Measurements from ENCODE around the gene MSRB1. TPM values are rescaled to one million over a fixed set of nuclear protein-coding genes. Genes with fewer than 3 reads are reported as not detected.

The MSRB1 gene
- total RNA-seq, 1 experiment from 2014 or later, result 20.3 TPM

DNA sequence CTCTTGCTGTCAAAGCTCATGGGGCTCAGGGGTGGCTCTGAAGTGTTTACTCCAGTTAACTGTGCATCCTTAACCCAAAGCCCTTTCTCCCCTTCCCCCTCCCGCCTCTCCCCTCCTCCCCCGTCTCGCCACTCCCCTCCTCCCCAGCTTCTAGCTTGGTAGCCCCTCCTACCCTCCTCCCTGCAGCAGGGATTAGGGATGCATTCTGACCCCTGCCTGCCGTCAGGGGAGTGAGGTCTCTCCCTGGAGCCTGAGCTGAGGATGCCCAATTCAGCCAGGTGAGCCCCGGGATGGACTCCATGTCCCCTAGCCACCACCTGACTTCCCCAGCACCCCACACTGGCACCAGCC is 26.4 kb downstream of the MSRB1 start:
- no peak overlapping the region for H3K27ac Mint-ChIP-seq (ENCODE audit: unreplicated experiment)
- peaks cover 6% of the 10 kb centered on the region for H3K36me3 Mint-ChIP-seq (ENCODE audit: insufficient read depth, unreplicated experiment)
- TF ChIP-seq CTCF (IDR thresholded peaks at IDR 0.05; ENCODE audit: unreplicated experiment), result no peak
- no peak for DNase-seq
- BruUV-seq (replicated peaks), result no TSS peak
- H3K4me1 Mint-ChIP-seq (ENCODE audit: low read depth, unreplicated experiment), result peaks cover 29% of the 10 kb centered on the region
- no peak overlapping the region for H3K4me3 Mint-ChIP-seq (ENCODE audit: low read depth, unreplicated experiment)
- CTCF ChIA-PET, result no interaction called here
- peaks cover 72% of the 10 kb centered on the region for H3K27me3 Mint-ChIP-seq (ENCODE audit: unreplicated experiment)
- H3K9me3 Mint-ChIP-seq (ENCODE audit: low read depth, unreplicated experiment), result no peaks in the 10 kb centered on the region
- intact Hi-C loops (cut with micrococcal nuclease; ENCODE audit: unreplicated experiment), result no loop called here

DNA sequence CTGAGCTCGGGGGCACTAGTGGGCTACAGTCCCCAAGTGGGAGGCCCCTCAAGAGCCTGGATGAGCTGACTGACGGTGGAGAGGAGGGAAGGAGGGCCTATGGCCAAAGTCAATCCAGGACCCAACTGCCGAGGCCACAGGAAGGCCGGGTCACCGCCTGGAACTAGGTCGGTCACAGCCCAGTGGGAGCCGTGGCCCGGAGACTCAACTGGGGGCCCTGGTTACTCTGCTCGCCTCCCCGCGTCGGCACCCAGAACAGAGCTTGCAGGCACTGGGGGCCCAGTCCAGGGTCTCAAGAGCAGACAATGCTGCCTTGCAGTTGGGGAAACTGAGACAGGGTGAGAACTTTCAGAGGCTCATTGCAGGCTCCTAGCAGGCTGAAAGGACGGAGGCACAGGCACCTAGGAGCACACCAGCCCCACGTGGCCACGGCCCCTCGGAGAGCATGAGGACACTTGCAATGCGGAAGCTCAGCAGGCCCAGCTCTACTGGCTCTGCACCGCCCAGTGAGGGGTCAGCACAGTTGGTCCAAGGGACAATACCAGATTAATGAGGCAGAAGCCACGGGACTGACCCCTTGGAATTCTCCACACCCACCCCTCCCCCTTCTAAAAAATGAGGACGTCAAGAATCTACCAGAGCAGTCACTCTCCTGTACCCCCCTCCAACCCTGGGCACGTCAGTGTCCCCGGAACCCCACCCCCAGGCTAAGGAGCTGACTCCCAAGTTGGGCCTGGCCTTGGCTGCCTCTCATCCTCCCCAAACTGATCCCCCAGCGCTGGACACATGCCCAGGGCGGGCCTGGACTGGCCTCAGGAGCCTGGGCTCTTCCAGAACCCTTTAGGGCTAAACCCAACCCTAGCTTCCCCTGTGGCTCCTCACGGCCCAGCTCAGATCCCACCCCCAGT is 27.0 kb downstream of the MSRB1 start:
- TF ChIP-seq CTCF (IDR thresholded peaks at IDR 0.05; ENCODE audit: unreplicated experiment), result no peak
- Mint-ChIP-seq H3K9me3 (ENCODE audit: low read depth, unreplicated experiment) (no peaks in the 10 kb centered on the region), H3K27me3 (ENCODE audit: unreplicated experiment) (peaks cover 65% of the 10 kb centered on the region), H3K27ac (ENCODE audit: unreplicated experiment) (no peak overlapping the region), H3K4me1 (ENCODE audit: low read depth, unreplicated experiment) (peaks cover 23% of the 10 kb centered on the region), H3K4me3 (ENCODE audit: low read depth, unreplicated experiment) (no peak overlapping the region), H3K36me3 (ENCODE audit: insufficient read depth, unreplicated experiment) (peaks cover 6% of the 10 kb centered on the region)
- BruUV-seq (replicated peaks), result no TSS peak
- DNase-seq, result no peak
- intact Hi-C loops (cut with micrococcal nuclease; ENCODE audit: unreplicated experiment), result no loop called here
- CTCF ChIA-PET, result no interaction called here

- Mint-ChIP-seq H3K4me3 (ENCODE audit: low read depth, unreplicated experiment) (no peak overlapping the region), H3K36me3 (ENCODE audit: insufficient read depth, unreplicated experiment) (no peaks in the 10 kb centered on the region), H3K9me3 (ENCODE audit: low read depth, unreplicated experiment) (no peaks in the 10 kb centered on the region), H3K27ac (ENCODE audit: unreplicated experiment) (no peak overlapping the region), H3K4me1 (ENCODE audit: low read depth, unreplicated experiment) (peaks cover 15% of the 10 kb centered on the region), H3K27me3 (ENCODE audit: unreplicated experiment) (peaks cover 55% of the 10 kb centered on the region)
- TF ChIP-seq CTCF (IDR thresholded peaks at IDR 0.05; ENCODE audit: unreplicated experiment), result no peak
- intact Hi-C loops (cut with micrococcal nuclease; ENCODE audit: unreplicated experiment), result no loop called here
- no TSS peak for BruUV-seq (replicated peaks)
- DNase-seq, result no peak
- CTCF ChIA-PET, result no interaction called here
Observed at GRCh38 chr16:1914988-1915387, 28.0 kb downstream of the MSRB1 start.

- BruUV-seq (replicated peaks), result no TSS peak
- intact Hi-C loops (cut with micrococcal nuclease; ENCODE audit: unreplicated experiment), result no loop called here
- Mint-ChIP-seq H3K36me3 (ENCODE audit: insufficient read depth, unreplicated experiment) (no peaks in the 10 kb centered on the region), H3K9me3 (ENCODE audit: low read depth, unreplicated experiment) (no peaks in the 10 kb centered on the region), H3K4me3 (ENCODE audit: low read depth, unreplicated experiment) (no peak overlapping the region), H3K4me1 (ENCODE audit: low read depth, unreplicated experiment) (peaks cover 15% of the 10 kb centered on the region), H3K27ac (ENCODE audit: unreplicated experiment) (peak overlapping the region; percentile 42), H3K27me3 (ENCODE audit: unreplicated experiment) (peaks cover 49% of the 10 kb centered on the region)
- CTCF ChIA-PET, result no interaction called here
- no peak for DNase-seq
- TF ChIP-seq CTCF (IDR thresholded peaks at IDR 0.05; ENCODE audit: unreplicated experiment), result no peak
Observed at GRCh38 chr16:1914084-1914608, 28.9 kb downstream of the MSRB1 start.
